Gastrocnemius medialis (tissue), 4 donors: ENCODE measurements around the gene ZNF711. TPM values are rescaled to one million over a fixed set of nuclear protein-coding genes. Genes with fewer than 3 reads are reported as not detected.

ENCODE experiments used
- total RNA-seq, 4 donors: library from RNA; depleted of rRNA; stranded (reverse); fragments of >200 nt; gene quantifications; one replicate each; pipeline versions ENCODE4 v1.1.0 to v1.2.3, GENCODE V29; 2016

ZNF711 gene
- total RNA-seq, 4 donors from 2014 or later = 0.27 to 0.64 (median 0.29) TPM; not detected in 1

Other genes starting within 250 kb of the ZNF711 start
- gene APOOL, start 240.1 kb upstream of the ZNF711 start, total RNA-seq = 10 to 100 TPM; 15.0 to 29.7 (median 23.8) TPM
- not detected for gene SATL1, start 212 bp upstream of the ZNF711 start, total RNA-seq
- gene POF1B, start 135.7 kb downstream of the ZNF711 start, total RNA-seq = under 1 TPM in 3 of 4 donors, not detected in 1; 0.11 to 0.51 (median 0.51) TPM